Measurements from ENCODE around the gene SSNA1. TPM values are rescaled to one million over a fixed set of nuclear protein-coding genes. Genes with fewer than 3 reads are reported as not detected.
A peak's percentile ranks its signal among the peaks of the same experiment; 100 is the strongest.

Gene SSNA1
- total RNA-seq, 1 donor from 2014 or later = 128 TPM

GRCh38 chr9:137201205-137201868 lies 12.9 kb downstream of the SSNA1 start:
- no peak for DNase-seq

GRCh38 chr9:137202966-137203365 lies 14.5 kb downstream of the SSNA1 start:
- DNase-seq = no peak

- DNase-seq = no peak
Observed at GRCh38 chr9:137204731-137205125, 16.3 kb downstream of the SSNA1 start.

GRCh38 chr9:137205126-137206069 lies 16.9 kb downstream of the SSNA1 start, which contains the start of the genes NDOR1 and TMEM203:
Gene NDOR1 (plus strand): TSS chr9:137205700. CDS start chr9:137205778, 78 bp downstream.
Gene TMEM203 (minus strand): TSS chr9:137205648. CDS start chr9:137205414, 234 bp downstream.
- peak; percentile 91 for DNase-seq

DNA sequence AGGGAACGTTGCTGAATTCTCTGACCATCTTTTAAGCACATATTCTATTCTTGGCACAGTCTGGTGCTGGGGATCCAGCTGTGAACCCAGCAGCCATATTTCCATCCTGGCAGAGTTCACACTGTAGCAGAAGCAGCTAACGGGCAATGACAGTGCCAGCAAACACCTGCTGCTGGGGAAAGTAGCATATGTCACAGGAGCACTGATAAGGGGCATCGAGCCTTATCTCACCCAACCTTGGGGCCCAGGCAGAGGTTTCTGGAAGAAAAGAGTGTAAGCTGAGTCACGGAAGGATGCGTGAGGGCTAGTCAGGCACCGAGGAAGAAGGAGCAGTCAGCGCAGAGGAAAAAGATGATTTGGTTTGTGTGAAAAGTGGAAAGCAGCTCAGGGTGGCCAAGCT lies 18.1 kb downstream of the SSNA1 start:
- no peak for DNase-seq

DNA sequence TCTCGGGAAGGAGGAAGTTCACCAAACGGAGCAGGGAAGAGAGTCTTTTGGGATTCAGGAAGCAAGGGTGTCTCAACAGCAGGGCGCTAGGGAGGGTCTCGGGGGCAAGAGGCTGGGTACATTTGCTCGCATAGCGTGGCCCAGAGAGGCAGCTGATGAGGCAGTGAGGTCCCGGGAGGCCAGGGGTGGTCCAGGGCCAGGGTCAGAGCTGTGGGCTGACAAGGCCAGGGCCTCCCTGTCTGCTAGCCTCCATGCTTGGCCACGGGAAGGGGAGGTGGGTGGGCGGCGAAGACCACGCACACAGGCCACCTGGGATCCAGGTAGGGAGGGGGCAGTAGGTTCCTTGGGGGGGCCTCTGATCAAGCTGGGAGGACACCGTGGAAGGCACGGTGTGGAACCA lies 23.1 kb downstream of the SSNA1 start:
- no peak for DNase-seq

DNA sequence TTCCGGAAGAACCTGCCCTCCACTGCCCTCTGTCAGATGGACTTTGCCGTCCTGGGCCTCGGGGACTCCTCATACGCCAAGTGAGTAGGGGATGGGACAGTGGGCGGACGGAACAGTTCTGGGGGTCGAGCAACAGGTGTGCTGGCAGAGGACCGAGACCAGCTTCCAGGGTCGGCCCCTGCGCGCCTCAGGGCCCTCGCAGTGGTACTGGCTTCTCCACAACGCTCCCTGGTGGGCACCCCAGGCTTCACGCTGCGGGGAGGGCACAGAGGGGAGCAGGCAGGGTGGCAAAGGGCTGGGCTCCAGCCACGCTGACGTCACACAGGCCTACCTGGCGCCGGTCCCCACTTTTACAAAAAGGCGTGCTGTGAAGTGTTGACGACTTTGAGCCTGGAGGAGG lies 24.0 kb downstream of the SSNA1 start:
- DNase-seq = no peak

- DNase-seq = no peak
Observed at GRCh38 chr9:137213160-137214060, 24.9 kb downstream of the SSNA1 start.

DNA sequence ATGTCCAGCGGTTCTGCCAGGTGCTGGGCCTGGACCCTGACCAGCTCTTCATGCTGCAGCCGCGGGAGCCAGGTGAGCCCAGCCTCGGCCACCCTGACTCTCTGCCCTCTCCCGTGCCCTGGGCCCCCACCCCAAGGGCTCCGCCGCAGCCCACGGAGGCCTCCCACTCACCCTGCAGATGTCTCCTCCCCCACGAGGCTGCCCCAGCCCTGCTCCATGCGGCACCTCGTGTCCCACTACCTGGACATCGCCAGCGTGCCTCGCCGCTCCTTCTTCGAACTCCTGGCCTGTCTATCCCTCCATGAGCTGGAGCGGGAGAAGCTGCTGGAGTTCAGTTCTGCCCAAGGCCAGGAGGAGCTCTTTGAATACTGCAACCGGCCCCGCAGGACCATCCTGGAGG lies 26.1 kb downstream of the SSNA1 start:
- DNase-seq = no peak

DNA sequence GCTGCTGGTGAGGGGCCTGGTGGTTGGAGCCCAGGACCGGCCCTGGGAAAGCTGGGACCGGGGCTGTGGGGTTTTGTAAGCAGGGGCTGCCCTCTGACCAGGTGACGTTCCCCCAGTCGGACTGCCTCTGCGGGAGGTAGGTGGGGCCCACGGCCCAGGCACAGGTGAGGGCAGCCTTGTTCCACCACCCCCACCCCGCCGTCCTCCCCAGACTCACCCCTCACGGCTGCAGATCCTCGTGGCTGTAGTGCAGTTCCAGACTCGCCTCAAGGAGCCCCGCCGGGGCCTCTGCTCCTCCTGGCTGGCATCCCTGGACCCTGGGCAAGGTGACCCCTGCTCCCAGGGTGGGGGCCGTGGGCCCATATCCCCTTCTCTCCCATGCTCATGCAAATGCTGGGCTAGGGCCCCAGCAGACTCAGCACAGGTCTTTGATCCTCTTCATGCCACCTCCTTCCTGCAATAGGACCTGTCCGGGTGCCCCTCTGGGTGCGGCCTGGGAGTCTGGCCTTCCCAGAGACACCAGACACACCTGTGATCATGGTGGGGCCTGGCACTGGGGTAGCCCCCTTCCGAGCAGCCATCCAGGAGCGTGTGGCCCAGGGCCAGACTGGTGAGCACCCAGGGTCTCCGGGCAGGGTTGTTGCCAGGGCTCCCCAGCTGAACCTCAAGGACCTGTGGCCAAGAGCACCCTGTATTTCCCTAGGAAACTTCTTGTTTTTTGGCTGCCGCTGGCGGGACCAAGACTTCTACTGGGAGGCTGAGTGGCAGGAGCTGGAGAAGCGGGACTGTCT lies 26.9 kb downstream of the SSNA1 start:
- no peak for DNase-seq

- no peak for DNase-seq
Observed at GRCh38 chr9:137216188-137216965, 27.9 kb downstream of the SSNA1 start.

DNA sequence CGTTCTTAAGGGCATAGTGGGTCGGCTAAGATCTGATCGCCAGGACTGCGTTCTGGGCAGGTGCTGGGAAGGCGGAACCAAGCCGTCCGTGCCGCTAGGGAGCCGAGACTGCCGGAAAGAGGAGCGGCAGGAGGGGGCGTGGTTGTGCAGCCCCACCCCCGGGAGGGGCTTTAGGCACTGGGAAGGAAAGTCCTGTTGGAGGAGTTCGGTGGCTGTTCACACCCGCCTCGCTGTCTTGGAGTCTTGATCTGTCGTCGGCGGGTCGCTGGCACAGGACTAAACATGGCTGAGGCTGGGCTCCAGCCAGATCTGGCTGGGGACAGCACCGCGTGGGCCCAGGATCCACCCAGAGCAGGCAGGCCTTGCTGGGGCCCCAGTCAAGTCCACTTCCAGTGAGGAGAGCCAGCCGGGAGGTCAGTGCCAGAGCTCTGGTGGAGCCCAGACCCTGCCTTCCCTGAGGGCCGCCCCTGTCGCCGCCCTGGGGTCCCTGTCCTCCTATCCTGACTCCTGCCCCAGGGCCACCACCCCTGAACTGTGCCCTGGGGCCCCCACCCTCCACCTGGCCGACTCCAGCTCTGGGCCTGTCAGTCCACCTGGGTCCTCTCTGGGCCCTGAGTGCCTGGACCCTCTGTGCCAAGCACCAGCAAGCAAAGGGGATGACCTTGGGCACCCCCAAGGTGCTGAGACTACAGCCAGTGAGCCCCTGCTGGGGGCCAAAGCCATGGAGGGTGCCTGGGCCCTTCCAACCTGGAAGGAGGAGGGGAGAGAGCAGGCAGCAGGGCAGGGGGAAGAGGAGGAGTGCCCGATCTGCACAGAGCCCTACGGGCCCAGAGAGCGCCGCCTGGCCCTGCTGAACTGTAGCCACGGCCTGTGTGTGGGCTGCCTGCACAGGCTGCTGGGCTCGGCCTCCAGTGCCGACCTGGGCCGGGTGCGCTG lies 29.1 kb downstream of the SSNA1 start:
- DNase-seq = no peak

DNA sequence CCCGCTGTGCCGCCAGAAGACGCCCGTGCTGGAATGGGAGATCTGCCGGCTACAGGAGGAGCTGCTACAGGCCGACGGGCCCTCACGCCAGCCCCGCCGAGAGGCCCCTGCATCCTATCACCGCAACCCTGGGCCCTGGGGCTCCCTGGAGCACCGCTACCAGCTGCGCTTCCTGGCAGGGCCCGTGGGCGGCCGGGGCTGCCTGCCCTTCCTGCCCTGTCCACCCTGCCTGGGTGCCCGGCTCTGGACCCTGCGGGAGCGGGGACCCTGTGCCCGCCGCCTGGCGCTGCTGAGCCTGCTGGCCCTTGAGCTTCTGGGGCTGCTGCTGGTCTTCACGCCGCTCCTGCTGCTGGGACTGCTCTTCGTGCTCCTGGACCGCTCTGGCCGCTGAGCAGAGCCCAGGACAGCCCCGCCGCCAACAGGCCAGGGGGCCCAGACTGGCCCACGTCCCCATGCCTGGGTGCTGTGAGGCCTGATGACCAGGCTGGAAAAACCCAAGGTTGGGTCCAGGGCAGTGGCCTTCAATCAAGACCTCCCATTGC lies 29.8 kb downstream of the SSNA1 start:
- DNase-seq = no peak

GRCh38 chr9:137218754-137219271 lies 30.3 kb downstream of the SSNA1 start:
- peak; percentile 39 for DNase-seq

DNA sequence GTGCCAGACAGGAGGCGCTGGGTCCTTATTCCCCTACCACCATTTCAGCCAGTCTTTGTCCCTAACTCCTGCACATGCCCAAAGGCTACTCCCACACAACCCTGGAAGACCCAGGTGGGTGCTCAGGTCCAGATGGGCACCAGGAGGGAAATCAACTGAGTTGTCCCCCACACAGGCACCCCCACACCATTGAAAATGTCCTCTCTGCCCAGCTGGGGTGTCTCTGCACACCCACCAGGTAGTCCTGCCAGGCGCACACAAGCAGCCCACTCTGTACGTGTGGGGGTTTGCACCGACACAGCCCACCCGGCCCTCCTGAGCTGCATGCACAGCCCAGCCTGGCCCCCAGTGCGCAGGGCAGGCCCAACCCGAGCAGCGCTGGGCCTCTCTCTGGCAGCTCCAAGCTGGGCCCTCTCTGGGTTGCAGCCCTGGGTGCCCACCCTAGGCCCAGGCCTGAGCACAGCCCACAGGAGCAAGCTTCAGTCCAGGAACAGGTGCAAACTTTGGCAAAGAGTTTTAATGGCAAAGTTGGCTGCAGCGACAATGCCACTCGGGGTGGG lies 31.4 kb downstream of the SSNA1 start:
- no peak for DNase-seq

DNA sequence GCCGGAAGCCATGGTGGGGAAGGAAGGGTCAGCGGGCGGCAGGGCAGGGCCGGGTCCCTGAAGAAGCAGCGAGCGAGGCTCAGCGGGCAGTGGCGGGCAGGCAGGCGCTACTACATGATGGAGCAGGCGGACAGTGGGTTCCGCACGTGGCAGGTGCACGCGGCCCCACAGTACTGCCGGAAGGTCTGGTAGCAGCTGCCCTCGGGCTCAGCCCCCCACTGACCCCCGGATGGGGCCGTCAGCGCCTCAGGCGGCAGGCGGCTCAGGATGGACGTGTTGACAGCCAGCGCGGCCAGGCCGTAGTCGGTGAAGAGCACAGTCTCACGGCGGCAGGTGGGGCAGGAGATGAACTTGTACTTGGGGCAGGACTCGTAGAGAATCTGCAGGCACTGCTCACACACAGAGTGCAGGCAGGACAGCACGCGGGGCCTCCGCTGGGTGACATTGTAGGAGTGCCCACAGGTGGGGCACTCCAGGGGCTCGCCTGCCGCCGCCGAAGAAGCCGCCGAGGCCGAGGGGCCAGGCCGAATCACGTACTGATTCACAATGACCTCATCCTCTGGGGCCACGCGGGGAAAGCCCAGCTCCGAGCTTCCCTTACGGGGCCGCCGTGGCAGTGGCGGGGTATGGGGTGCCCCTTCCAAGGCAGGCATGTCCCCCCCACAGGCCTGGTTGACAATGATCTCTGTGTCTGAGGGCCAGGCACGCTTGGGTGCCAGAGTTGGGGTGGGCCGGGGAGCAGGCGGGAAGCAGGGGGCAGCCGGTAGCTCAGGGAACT lies 32.0 kb downstream of the SSNA1 start:
- no peak for DNase-seq

DNA sequence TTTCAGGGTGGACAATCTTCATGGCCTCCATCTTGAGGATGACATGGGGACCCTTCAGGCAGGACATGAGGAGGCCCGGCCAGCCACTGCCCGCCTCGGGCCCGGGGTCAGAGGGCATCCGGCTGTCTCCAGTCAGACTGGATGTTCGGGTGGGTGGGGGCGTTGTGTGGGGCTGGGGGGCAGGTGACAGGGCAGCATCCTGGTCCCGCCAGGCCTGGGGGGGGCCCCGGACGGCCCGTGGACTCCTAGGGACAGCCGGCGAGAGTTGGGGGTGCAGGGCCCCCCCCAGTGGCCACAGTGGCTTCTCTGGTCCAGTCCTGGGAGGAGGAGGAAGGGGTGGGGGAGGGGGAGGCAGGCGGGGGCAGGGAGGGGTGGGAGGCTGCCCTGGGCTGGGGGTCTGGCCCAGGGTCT lies 32.6 kb downstream of the SSNA1 start:
- no peak for DNase-seq

DNA sequence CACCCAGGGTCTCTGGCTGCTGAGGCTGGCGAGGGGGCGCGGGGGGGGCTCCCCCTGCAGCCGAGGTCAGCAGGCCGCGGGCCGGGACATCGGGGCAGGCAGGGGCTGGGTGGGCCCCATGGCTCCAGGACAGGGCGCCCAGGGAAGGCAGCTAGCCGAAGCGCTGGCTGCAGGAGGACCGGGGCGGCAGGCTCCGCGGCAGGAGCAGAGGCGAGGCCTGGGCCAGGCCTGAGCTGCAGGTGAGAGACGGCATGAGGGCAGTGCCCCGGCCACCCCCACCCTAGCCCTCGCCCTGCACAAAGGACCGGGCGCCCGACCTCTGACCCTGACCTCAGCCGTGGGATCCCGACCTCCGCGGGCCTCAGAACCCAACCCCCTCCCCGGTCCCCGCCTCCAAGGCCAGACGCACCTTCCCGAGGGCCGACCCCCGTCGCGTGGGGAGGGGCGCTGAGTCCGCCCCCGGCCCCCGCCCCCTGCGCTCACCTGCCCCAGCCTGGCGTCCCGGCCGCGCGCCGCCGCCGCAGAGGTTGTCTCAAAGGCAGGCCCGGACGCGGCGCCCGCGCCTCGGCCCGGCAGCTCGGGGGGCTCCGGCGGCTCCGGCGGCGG lies 33.1 kb downstream of the SSNA1 start:
- no peak for DNase-seq
